Natural killer cell (primary cell): Measurements from ENCODE around the gene NECTIN2. TPM values are rescaled to one million over a fixed set of nuclear protein-coding genes. Genes with fewer than 3 reads are reported as not detected.

ENCODE experiments used
- ATAC-seq, 3 donors: fragments of 150-1000 bp in 2 of 3; fragments of 200-7000 bp in 1 of 3; cut with Tn5 transposase; 1 replicate in 1 of 3; 2 replicates in 2 of 3; pipeline ENCODE4 v1.10.0; 2021; ENCODE audit warnings: mild to moderate bottlenecking in 2 of 3, moderate library complexity in 2 of 3
- DNase-seq, 2 donors: peaks; one replicate each; pipeline versions ENCODE4 v3.0.0 to v3.0.0-alpha.2; 2013 to 2021; ENCODE audit warnings: mixed read lengths in 1 of 2
- H3K27ac ChIP-seq: one replicate; pipeline ENCODE4 v1.5.1; 2013; ENCODE audit warnings: mild to moderate bottlenecking, low read length
- H3K27me3 ChIP-seq: one replicate; pipeline ENCODE4 v1.6.1; 2013; ENCODE audit warnings: low read length; ENCODE audit not compliant: control insufficient read depth, insufficient read depth
- H3K36me3 ChIP-seq: one replicate; pipeline ENCODE4 v1.6.1; 2013; ENCODE audit warnings: low read length; ENCODE audit not compliant: control insufficient read depth, insufficient read depth
- H3K4me1 ChIP-seq: one replicate; pipeline ENCODE4 v1.6.1; 2013; ENCODE audit warnings: low read length; ENCODE audit not compliant: control insufficient read depth, insufficient read depth
- H3K4me3 ChIP-seq: one replicate; pipeline ENCODE4 v1.5.1; 2013; ENCODE audit warnings: low read length
- H3K9me3 ChIP-seq: one replicate; pipeline ENCODE4 v1.6.1; 2013; ENCODE audit warnings: low read length; ENCODE audit not compliant: control insufficient read depth, insufficient read depth
- H3K27ac Mint-ChIP-seq, 2 donors: one replicate each; pipeline ENCODE4 v1.8.0; 2022; ENCODE audit warnings: mild to moderate bottlenecking in 2 of 2, mixed read lengths in 2 of 2, moderate library complexity in 1 of 2
- H3K27me3 Mint-ChIP-seq, 2 donors: one replicate each; pipeline ENCODE4 v1.8.0; 2022; ENCODE audit warnings: low read depth in 2 of 2, mixed read lengths in 2 of 2
- H3K36me3 Mint-ChIP-seq: one replicate; pipeline ENCODE4 v1.8.0; 2022; ENCODE audit warnings: mixed read lengths
- H3K4me1 Mint-ChIP-seq, 2 donors: one replicate each; pipeline ENCODE4 v1.8.0; 2022; ENCODE audit warnings: mixed read lengths in 2 of 2
- H3K4me3 Mint-ChIP-seq: one replicate; pipeline ENCODE4 v1.8.0; 2022; ENCODE audit warnings: mild to moderate bottlenecking, moderate library complexity, mixed read lengths
- H3K9me3 Mint-ChIP-seq, 2 donors: one replicate each; pipeline ENCODE4 v1.8.0; 2022; ENCODE audit warnings: mixed read lengths in 2 of 2
- WGBS: methylation state at CpG from one replicate; pipeline ENCODE4 v1.1.7; 2013; ENCODE audit warnings: missing lambda C conversion rate; ENCODE audit not compliant: insufficient coverage; 5-methylcytosine and 5-hydroxymethylcytosine counted together
- intact Hi-C: fragments of 100-400 bp; cut with micrococcal nuclease; formaldehyde crosslinking; loops from one replicate; pipeline ENCODE4 v1.14.2; 2022
- total RNA-seq, 4 donors: library from RNA; stranded (reverse); fragments of 120-200 nt in 1 of 4; gene quantifications; one replicate each; pipeline versions ENCODE4 v1.2.3 to v1.2.4, GENCODE V29; 2013 to 2022
- TF ChIP-seq, protein P1 (sequence below): fragments of 200-600 bp; IDR thresholded peaks from one replicate; pipeline ENCODE4 v1.8.0; 2022; ENCODE audit warnings: antibody characterized with exemption

The NECTIN2 gene
- total RNA-seq, 3 donors from 2014 or later (not counting 1 experiment from before 2014, with no cell fraction given) = 1.6 to 10.3 (median 2.7) TPM

DNA sequence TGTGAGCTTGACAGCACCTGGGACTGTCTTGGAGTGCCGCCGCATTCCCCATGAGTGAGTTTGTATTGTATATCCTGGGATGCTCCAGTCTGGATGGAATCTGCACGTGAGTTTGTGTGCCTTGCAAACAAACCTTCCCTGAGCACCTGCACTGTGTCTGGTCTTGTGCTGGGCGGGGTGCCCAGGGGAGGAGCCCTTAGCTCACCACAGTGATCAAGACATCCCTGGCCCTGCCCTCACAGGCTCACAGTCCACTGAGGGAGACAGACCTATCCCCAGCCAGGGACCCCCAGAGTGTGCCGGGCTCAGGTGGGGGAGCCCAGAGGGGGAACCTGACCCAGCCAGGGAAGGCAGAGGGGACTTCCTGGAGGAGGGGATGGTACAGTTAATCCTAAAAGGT is 38.9 kb upstream of the NECTIN2 start:
- 82% methylated on average over 5 of the region's 5 CpGs for WGBS
- intact Hi-C loops = loop anchor here (10.0 kb wide), 1 partner anchor 248 kb away; no protein-coding TSS in a partner anchor
- ATAC-seq (no peak), DNase-seq (no peak)
- Histone ChIP-seq H3K27ac (no peak overlapping the region), H3K36me3 (no peaks in the 10 kb centered on the region), H3K4me1 (peaks cover 11% of the 10 kb centered on the region), H3K4me3 (no peak overlapping the region), H3K9me3 (no peaks in the 10 kb centered on the region), H3K27me3 (peaks cover 8% of the 10 kb centered on the region)
- Mint-ChIP-seq H3K27ac (no peak overlapping the region), H3K36me3 (no peaks in the 10 kb centered on the region), H3K9me3 (no peaks in the 10 kb centered on the region), H3K4me3 (no peak overlapping the region), H3K4me1 (peaks cover 0 to 3% of the 10 kb centered on the region in 2 donors), H3K27me3 (peaks cover 0 to 10% of the 10 kb centered on the region in 2 donors)
- TF ChIP-seq, protein P1, sequence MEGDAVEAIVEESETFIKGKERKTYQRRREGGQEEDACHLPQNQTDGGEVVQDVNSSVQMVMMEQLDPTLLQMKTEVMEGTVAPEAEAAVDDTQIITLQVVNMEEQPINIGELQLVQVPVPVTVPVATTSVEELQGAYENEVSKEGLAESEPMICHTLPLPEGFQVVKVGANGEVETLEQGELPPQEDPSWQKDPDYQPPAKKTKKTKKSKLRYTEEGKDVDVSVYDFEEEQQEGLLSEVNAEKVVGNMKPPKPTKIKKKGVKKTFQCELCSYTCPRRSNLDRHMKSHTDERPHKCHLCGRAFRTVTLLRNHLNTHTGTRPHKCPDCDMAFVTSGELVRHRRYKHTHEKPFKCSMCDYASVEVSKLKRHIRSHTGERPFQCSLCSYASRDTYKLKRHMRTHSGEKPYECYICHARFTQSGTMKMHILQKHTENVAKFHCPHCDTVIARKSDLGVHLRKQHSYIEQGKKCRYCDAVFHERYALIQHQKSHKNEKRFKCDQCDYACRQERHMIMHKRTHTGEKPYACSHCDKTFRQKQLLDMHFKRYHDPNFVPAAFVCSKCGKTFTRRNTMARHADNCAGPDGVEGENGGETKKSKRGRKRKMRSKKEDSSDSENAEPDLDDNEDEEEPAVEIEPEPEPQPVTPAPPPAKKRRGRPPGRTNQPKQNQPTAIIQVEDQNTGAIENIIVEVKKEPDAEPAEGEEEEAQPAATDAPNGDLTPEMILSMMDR = no peak

GRCh38 chr19:44807652-44808462 is 38.2 kb upstream of the NECTIN2 start:
- TF ChIP-seq, protein P1 = no peak
- Histone ChIP-seq H3K4me3 (no peak overlapping the region), H3K27ac (no peak overlapping the region), H3K9me3 (no peaks in the 10 kb centered on the region), H3K4me1 (peaks cover 11% of the 10 kb centered on the region), H3K36me3 (no peaks in the 10 kb centered on the region), H3K27me3 (peaks cover 8% of the 10 kb centered on the region)
- H3K9me3 Mint-ChIP-seq = no peaks in the 10 kb centered on the region
- H3K36me3 Mint-ChIP-seq = no peaks in the 10 kb centered on the region
- intact Hi-C loops = loop anchor here (10.0 kb wide), 1 partner anchor 247 kb away; no protein-coding TSS in a partner anchor
- DNase-seq = no peak
- 38% methylated on average over 11 of the region's 14 CpGs for WGBS
- H3K27ac Mint-ChIP-seq = no peak overlapping the region
- peaks cover 0 to 3% of the 10 kb centered on the region in 2 donors for H3K4me1 Mint-ChIP-seq
- ATAC-seq = no peak
- H3K27me3 Mint-ChIP-seq = peaks cover 0 to 10% of the 10 kb centered on the region in 2 donors
- no peak overlapping the region for H3K4me3 Mint-ChIP-seq

DNA sequence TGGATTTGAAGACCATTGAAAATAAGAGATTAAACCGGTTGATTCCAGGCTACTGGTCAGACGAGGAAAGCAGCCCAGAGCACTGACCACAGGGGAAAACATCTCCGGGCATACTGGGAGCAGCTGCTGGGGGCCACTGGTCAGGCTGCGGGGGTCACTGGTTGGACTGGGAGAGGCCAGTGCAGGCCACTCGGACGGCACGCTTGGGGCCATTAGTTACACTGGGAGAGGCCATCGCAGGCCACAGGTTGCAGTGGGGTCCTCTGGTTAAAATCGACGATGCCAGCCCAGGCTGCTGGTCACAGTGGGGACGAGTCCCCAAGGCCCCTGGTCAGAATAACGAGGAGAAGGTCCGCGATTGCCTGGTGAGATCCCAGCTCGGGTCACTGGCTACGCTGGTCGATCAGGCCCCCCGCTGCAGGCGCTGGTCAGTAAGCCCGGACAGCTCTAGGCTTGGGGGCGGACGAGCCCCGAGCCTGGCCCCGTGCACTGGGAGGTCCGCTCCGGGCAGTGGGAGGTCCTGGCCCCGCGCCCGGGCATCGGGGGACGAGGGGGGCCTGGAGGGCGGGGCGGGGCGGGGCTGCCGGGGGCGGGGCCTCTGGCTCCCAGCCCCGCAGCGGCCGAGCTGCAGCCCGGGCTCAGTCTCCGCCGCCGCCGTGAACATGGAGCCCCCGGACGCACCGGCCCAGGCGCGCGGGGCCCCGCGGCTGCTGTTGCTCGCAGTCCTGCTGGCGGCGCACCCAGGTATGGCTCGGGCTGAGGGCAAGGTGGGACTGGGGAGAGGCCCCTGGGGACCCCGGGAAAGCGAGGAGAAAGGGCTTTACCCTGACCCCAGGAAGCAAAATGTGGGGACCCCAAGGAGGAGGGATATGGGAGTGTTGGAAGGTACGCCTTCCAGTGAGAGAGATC is 37.4 kb upstream of the NECTIN2 start, which contains the start of gene BCAM:
Gene BCAM (plus strand): TSS at position 641 of the 909 bp plus-strand sequence. CDS start 22 bp downstream, at position 663.
- Histone ChIP-seq H3K36me3 (no peaks in the 10 kb centered on the region), H3K4me1 (peaks cover 11% of the 10 kb centered on the region), H3K27ac (no peak within 1 kb of the TSS), H3K9me3 (no peaks in the 10 kb centered on the region), H3K4me3 (no peak within 1 kb of the TSS), H3K27me3 (peaks cover 8% of the 10 kb centered on the region)
- H3K27me3 Mint-ChIP-seq = peaks cover 0 to 8% of the 10 kb centered on the region in 2 donors
- peak within 1 kb of the TSS; percentile 37 for H3K4me3 Mint-ChIP-seq
- 4% methylated on average over 59 of the region's 59 CpGs for WGBS
- DNase-seq = peak in 1 of 2 donors; percentile 19
- ATAC-seq = peak in 2 of 3 donors; percentile 42 to 44
- H3K9me3 Mint-ChIP-seq = no peaks in the 10 kb centered on the region
- TF ChIP-seq, protein P1 = no peak
- peaks cover 0 to 3% of the 10 kb centered on the region in 2 donors for H3K4me1 Mint-ChIP-seq
- intact Hi-C loops = loop anchor here (10.0 kb wide), 1 partner anchor 246 kb away; no protein-coding TSS in a partner anchor
- H3K36me3 Mint-ChIP-seq = no peaks in the 10 kb centered on the region
- no peak within 1 kb of the TSS for H3K27ac Mint-ChIP-seq
